GM18951 (cell line): ENCODE results near the gene KRTAP1-3.
"Not testable (repeated sequence)": the region's sequence is repeated elsewhere in the genome, so short reads cannot be mapped to it uniquely, and the experiment has no call there.

Experiments
- POLR2A ChIP-seq: IDR thresholded peaks from 4 replicates; pipeline ENCODE4 v1.6.1; 2011; ENCODE audit warnings: mild to moderate bottlenecking; ENCODE audit not compliant: insufficient read length, insufficient read depth; ENCODE audit errors: extremely low read depth
- in situ Hi-C: fragments of 300-500 bp; cut with MboI; formaldehyde crosslinking; loops from one replicate; pipeline ENCODE4 v1.12.0; 2022; ENCODE audit warnings: low sequenced_read_pairs, mixed read lengths, inconsistent platforms; ENCODE audit not compliant: unreplicated experiment

KRTAP1-3 gene

DNA sequence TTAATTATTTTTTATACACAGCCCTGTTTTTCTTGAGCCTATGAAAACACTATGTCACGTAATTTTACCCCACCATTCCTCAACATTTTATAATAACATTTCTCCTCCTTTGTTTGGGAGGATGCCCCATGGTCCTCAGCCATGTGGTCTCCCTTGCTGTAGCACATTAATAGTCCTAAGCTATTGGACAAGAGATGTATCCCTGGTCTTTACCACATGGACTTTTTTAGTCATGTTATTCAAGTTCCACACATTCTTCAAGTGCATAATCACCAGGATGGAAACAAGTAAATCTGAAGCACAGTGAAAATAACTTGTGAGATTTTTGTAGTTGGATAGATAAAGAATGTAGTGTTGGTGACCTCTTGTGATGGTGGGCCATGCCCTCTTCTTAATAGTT is 27.3 kb upstream of the KRTAP1-3 start:
- no peak for TF ChIP-seq POLR2A
- in situ Hi-C loops, result no loop called here

DNA sequence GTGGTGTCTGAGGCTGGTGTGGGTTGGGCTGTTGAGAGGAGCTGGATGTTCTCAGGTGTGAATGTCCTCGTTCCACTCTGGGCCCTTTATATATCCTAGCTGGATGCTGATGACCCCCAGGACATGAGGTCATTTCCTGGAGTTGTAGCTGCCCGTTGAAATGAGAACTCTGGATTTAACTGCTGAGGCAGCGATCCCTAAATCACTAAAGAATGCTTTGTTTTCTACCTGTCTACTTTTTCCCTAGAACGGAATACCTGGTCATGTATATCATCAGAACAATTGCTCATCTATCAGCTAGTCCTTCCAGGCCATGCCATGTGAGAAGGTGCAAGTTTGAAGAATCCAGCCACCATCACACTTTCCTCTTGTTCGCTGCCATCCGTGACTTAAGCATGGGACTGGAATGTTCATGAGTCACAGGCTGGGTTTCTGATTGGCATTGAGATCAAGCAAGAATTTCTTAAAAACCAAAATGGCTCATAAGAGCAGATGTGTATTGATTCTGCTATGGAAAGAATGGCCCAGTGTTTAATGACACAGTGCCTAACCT is 25.5 kb upstream of the KRTAP1-3 start, which contains the start of gene KRTAP2-3:
Gene KRTAP2-3 (minus strand): TSS at position 63 of the 553 bp plus-strand sequence. CDS start 64 bp downstream, outside the sequence.
- in situ Hi-C loops, result no loop called here
- TF ChIP-seq POLR2A, result no peak

DNA sequence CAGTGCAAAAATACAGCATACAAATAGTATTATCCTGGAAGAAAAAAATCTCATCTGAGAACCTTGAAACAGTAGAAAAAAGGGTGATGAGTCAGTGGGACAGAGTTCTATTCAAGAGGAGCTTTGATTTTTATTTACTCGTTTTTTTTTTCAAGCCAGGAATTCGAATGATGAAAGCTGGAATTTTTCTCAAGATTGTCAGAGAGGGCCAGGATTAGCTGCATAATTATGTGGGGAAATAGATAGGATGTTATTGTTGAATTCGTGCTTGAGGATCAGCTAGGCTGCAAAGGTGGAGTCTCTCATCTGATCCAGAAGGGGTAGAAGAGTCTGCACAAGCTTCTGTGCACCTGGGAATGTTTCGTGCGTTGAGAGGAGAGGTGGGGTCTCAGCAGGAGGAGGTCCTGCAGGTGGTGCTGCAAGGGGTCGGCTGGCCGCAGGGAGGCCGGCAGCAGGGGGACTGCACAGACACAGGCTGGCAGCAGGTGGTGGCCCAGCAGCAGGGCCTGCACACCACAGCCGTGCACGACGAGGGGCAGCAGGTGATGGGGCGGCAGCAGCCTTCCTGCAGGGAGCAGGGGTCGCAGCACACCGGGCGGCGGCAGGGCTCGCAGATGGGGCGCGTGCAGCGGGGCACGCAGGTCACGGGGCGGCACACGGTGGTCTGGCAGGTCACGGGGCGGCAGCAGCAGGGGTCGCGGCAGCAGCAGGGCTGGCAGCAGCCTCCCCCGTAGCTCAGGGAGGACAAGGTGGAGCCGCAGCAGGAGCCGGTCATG is 24.8 kb upstream of the KRTAP1-3 start:
- in situ Hi-C loops, result not testable (repeated sequence)

DNA sequence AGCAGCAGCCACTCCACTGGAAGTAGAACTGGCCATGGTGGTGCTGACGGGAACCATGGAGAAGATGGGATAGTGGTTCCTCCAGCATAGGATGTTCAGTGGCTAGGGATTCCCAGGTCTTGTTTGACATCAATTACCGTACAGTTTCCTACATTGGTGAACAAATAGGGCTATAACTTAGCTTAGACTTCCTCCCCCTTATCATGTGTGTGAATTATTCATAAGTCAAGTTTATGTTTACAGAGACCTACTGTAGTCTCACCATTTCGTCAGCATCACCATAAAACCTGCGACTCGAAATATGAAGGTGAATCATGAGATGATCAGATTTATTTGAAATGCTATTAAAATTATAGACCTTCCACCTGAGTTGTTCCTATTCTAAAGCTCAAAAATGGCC is 24.1 kb upstream of the KRTAP1-3 start:
- no peak for TF ChIP-seq POLR2A
- in situ Hi-C loops, result no loop called here

DNA sequence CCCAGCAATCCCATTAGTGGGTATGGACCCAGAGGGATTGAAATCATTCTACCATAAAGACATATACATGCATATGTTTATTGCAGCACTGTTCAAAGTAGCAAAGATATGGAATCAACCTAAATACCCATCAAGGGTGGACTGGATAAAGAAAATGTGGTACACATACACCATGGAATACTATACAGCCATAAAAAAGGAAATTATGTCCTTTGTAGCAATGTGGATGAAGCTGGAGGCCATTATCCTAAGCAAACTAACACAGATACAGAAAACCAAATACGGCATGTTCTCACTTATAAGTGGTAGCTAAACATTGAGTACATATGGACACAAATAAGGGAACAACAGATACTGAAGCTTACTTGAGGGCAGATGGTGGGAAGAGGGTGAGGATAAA is 22.9 kb upstream of the KRTAP1-3 start:
- in situ Hi-C loops, result no loop called here
- TF ChIP-seq POLR2A, result no peak

DNA sequence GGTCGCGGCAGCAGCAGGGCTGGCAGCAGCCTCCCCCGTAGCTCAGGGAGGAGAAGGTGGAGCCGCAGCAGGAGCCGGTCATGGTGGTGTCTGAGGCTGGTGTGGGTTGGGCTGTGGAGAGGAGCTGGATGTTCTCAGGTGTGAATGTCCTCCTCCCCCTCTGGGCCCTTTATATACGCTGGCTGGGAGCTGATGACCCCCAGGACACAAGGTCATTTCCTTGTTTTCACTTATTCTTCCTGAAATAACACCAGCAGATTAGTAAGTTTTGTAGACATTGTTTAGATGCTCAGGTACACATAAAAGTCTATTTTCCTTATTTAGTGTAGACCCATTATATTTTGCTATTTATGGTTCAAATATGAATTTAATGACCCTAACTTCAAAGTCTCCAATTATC is 20.5 kb upstream of the KRTAP1-3 start, which contains the start of gene KRTAP2-2:
Gene KRTAP2-2 (minus strand): TSS at position 101 of the 400 bp plus-strand sequence. CDS start 19 bp downstream, at position 82.
- in situ Hi-C loops, result not testable (repeated sequence)

DNA sequence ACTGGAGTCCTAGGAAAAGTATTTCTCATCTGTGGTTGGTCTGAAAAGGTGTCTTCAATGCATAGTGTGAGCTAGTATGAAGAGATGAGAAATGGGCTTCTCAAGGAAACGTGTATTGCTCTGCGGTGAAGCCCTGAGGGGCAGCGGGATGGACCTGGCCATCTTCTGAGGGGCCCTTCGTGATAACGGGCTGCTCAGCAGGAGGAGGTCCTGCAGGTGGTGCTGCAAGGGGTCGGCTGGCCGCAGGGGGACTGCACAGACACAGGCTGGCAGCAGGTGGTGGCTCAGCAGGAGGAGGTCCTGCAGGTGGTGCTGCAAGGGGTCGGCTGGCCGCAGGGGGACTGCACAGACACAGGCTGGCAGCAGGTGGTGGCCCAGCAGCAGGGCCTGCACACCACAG is 19.9 kb upstream of the KRTAP1-3 start:
- in situ Hi-C loops, result not testable (repeated sequence)

DNA sequence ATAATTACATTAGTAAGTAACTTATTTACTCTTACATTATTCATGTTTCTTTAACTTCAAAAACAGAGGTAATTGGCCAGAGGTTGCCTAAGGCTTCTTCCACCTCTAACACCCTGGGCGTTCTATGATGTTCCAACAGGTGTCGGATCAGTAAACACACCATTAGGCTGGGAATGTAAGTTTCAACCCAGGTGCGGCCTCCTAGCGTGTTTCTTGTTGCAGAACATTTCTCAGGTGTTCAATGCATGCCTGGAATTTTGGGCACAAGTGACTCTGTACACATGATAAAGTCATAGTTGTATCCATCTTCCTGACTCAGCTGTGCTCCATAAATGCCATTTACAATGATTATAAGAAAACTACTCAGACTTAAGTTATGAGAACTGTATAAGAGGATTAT is 19.4 kb upstream of the KRTAP1-3 start:
- TF ChIP-seq POLR2A, result no peak

DNA sequence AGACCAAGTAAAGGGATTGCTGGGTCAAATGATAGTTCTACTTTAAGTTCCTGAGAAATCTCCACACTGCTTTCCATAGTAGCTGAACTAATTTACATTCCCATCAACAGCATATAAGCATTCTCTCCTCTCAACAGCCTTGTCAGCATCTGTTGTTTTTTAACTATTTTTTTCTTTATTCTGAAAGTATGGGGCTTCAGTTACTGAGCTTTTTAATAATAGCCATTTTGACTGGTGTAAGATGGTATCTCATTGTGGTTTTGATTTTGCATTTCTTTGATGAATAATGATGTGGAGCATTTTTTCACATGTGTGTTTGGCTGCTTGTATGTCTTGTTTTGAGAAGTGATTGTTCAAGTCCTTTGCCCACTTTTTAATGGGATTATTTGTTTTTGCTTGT is 17.9 kb upstream of the KRTAP1-3 start:
- in situ Hi-C loops, result no loop called here

More for the DNA sequence above, 19.4 kb upstream of the KRTAP1-3 start:
- in situ Hi-C loops, result no loop called here

DNA sequence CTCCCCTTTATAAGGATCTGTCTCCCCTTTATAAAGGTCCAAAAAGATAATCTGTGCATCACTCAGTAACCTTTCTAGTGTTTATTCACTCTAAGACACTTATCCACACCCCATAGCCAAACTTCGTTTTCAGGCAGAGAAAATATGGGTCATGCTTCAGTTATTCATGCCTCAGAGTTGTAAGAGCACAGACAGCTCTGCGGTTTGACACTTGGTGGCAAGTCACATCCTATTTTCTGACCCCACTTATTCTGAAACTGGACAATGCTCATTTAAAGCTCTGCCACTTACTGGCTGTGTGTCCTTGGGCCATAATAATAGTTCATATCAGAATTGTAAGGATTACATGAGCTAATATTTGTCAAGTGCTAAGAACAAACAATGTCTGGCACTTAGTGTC is 14.4 kb upstream of the KRTAP1-3 start:
- TF ChIP-seq POLR2A, result no peak
- in situ Hi-C loops, result no loop called here

More for the DNA sequence above, 17.9 kb upstream of the KRTAP1-3 start:
- no peak for TF ChIP-seq POLR2A

DNA sequence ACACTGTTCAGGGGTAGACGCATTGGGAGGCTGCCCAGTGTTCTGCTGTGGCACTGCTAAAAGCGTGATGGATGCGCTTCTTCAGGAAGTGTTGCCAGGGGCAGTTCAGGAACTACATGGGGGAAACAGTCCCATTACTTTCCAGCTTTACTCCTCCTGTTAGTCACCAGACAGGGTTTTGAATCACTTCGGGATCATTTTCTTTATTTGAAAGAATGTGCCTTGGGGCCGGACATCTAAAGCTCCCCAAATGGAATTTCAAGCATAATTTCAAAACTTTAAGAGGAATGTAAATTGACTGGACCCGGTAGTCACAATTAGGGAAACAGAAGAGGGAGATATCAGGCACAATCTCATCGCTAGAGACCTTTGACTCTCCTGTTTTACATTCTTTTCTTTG is 13.8 kb upstream of the KRTAP1-3 start:
- TF ChIP-seq POLR2A, result no peak
- in situ Hi-C loops, result no loop called here

DNA sequence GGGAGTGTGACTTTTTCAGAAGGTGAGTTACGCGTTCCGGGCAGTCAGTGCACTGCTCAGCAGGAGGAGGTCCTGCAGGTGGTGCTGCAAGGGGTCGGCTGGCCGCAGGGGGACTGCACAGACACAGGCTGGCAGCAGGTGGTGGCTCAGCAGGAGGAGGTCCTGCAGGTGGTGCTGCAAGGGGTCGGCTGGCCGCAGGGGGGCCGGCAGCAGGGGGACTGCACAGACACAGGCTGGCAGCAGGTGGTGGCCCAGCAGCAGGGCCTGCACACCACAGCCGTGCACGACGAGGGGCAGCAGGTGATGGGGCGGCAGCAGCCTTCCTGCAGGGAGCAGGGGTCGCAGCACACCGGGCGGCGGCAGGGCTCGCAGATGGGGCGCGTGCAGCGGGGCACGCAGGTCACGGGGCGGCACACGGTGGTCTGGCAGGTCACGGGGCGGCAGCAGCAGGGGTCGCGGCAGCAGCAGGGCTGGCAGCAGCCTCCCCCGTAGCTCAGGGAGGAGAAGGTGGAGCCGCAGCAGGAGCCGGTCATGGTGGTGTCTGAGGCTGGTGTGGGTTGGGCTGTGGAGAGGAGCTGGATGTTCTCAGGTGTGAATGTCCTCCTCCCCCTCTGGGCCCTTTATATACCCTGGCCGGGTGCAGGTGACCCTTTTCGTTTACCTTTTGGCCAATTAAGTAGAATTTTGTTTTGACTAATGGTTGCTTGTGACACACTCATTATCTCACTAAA is 12.2 kb upstream of the KRTAP1-3 start, which contains the start of gene KRTAP2-1:
Gene KRTAP2-1 (minus strand): TSS at position 582 of the 731 bp plus-strand sequence. CDS start 49 bp downstream, at position 533.
- in situ Hi-C loops, result not testable (repeated sequence)

DNA sequence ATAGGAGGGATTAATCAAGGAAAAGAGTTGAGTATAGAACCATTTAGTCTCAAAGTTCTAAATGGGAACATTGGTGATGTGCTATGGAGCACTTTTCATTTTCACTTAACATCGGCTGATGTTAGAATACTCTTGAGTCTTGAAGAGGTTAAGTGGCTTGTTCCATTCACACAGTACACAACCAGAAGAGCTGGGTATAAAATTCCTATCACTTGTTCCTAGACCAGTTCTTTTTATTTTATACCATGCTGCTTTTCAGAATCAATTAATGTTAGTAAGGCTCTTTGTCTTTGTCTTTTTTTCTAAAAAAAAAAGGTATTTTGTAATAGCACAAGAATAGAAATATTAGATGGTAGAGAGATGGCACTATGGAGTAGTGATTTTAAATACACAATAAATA is 8.3 kb upstream of the KRTAP1-3 start:
- no peak for TF ChIP-seq POLR2A
- in situ Hi-C loops, result no loop called here

DNA sequence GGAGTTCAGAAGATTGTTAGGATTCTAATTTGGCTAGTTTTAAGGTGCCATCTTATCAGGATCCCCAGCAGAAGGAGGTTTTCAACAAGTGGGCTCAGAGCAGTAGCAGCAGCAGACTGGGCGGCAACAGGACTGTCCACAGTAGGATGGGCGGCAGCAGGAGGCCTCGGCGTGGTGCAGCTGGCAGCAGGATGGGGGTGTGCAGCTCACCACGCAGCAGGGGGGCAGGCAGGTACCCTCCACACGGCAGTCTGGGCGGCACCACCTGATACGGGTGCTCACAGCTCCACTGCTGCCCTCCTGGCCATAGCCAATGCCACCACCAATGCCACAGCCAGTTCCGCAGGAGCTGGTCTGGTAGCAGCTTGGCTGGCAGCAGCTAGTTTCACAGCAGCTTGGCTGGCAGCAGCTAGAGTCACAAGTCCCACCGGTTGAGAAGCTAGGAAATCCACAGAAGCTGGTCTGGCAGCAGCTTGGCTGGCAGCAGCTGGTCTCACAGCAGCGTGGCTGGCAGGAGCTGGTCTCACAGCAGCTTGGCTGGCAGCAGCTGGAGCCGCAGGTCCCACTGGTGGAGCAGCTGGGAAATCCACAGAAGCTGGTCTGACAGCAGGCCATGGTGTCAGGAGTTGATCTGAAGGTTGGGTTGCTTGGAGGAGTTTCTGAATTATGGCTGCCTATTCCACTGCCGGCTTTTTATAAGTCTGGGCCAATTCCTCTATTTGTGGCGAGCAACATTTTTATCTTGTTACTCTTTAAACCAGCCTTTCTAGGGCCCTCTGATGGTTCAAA is 6.3 kb upstream of the KRTAP1-3 start, which contains the start of gene KRTAP1-1:
Gene KRTAP1-1 (minus strand): TSS at position 668 of the 789 bp plus-strand sequence. CDS start 53 bp downstream, at position 615.
- in situ Hi-C loops, result not testable (repeated sequence)
